ENCODE data around the gene FETUB. TPM values are rescaled to one million over a fixed set of nuclear protein-coding genes. Genes with fewer than 3 reads are reported as not detected.

The FETUB gene
- polyA plus RNA-seq, 1 donor (not counting 4 experiments of a cell fraction or from before 2014, with no cell fraction given) = 0.25 TPM

- DNase-seq (ENCODE audit: low read depth, low spot score) (peak; percentile 50), FAIRE-seq (peak; percentile 96)
- Histone ChIP-seq H3K9me3 (ENCODE audit: control insufficient read depth, low read depth, low read length) (no peaks in the 10 kb centered on the region), H4K20me1 (ENCODE audit: control insufficient read depth, extremely low read depth, insufficient read depth, low read length) (no peaks in the 10 kb centered on the region), H3K9me1 (ENCODE audit: control insufficient read depth, extremely low read depth, insufficient read depth, low read length) (no peaks in the 10 kb centered on the region), H3K9ac (ENCODE audit: control insufficient read depth, extremely low read depth, insufficient read depth, low read length) (no peak overlapping the region), H3K27me3 (ENCODE audit: control insufficient read depth, extremely low read depth, insufficient read depth, low read length) (no peaks in the 10 kb centered on the region), H3K36me3 (ENCODE audit: control insufficient read depth in 2 of 2, extremely low read depth in 1 of 2, insufficient read depth in 2 of 2, low read length in 2 of 2) (no peaks in the 10 kb centered on the region), H3K4me2 (ENCODE audit: control insufficient read depth, extremely low read depth, insufficient read depth, low read depth, low read length) (peak overlapping the region; percentile 19), H3K4me1 (ENCODE audit: control insufficient read depth, extremely low read depth, insufficient read depth, low read length) (peaks cover 21% of the 10 kb centered on the region), H3K27ac (ENCODE audit: control insufficient read depth, insufficient read depth, low read length) (peak overlapping the region; percentile 29), H3K4me3 (ENCODE audit: control insufficient read depth in 2 of 3, extremely low read depth in 1 of 3, insufficient read depth in 2 of 3, low read depth in 1 of 3, low read length in 3 of 3) (no peak overlapping the region), H3K79me2 (ENCODE audit: control insufficient read depth, insufficient read depth, low read length) (no peaks in the 10 kb centered on the region), H2AFZ (ENCODE audit: control insufficient read depth, low read length) (no peak overlapping the region)
- TF ChIP-seq EZH2 (IDR thresholded peaks at IDR 0.05; ENCODE audit: low read length) = no peak
- TF ChIP-seq CTCF (optimal IDR thresholded peaks at IDR 0.05 in 1 of 3, IDR thresholded peaks at IDR 0.05 in 1 of 3, conservative IDR thresholded peaks at IDR 0.05 in 1 of 3; ENCODE audit: extremely low read depth in 1 of 3, insufficient read depth in 2 of 3, low read length in 3 of 3) = no peak
- dilution Hi-C loops (cut with MboI; ENCODE audit: extremely low pct_ligation_motif_present, low sequenced_read_pairs) = no loop called here
Measured at GRCh38 chr3:186669378-186670084, 29.3 kb downstream of the FETUB start.

GRCh38 chr3:186670155-186670554 is 30.0 kb downstream of the FETUB start:
- Histone ChIP-seq H4K20me1 (ENCODE audit: control insufficient read depth, extremely low read depth, insufficient read depth, low read length) (no peaks in the 10 kb centered on the region), H3K27me3 (ENCODE audit: control insufficient read depth, extremely low read depth, insufficient read depth, low read length) (no peaks in the 10 kb centered on the region), H3K9ac (ENCODE audit: control insufficient read depth, extremely low read depth, insufficient read depth, low read length) (no peak overlapping the region), H3K27ac (ENCODE audit: control insufficient read depth, insufficient read depth, low read length) (peak overlapping the region; percentile 29), H3K9me1 (ENCODE audit: control insufficient read depth, extremely low read depth, insufficient read depth, low read length) (no peaks in the 10 kb centered on the region), H3K4me3 (ENCODE audit: control insufficient read depth in 2 of 3, extremely low read depth in 1 of 3, insufficient read depth in 2 of 3, low read depth in 1 of 3, low read length in 3 of 3) (no peak overlapping the region), H2AFZ (ENCODE audit: control insufficient read depth, low read length) (no peak overlapping the region), H3K4me1 (ENCODE audit: control insufficient read depth, extremely low read depth, insufficient read depth, low read length) (peaks cover 21% of the 10 kb centered on the region), H3K36me3 (ENCODE audit: control insufficient read depth in 2 of 2, extremely low read depth in 1 of 2, insufficient read depth in 2 of 2, low read length in 2 of 2) (no peaks in the 10 kb centered on the region), H3K9me3 (ENCODE audit: control insufficient read depth, low read depth, low read length) (no peaks in the 10 kb centered on the region), H3K79me2 (ENCODE audit: control insufficient read depth, insufficient read depth, low read length) (no peaks in the 10 kb centered on the region), H3K4me2 (ENCODE audit: control insufficient read depth, extremely low read depth, insufficient read depth, low read depth, low read length) (peak overlapping the region; percentile 19)
- DNase-seq (ENCODE audit: low read depth, low spot score) (no peak), FAIRE-seq (no peak)
- TF ChIP-seq EZH2 (IDR thresholded peaks at IDR 0.05; ENCODE audit: low read length) = no peak
- no peak for TF ChIP-seq CTCF (optimal IDR thresholded peaks at IDR 0.05 in 1 of 3, IDR thresholded peaks at IDR 0.05 in 1 of 3, conservative IDR thresholded peaks at IDR 0.05 in 1 of 3; ENCODE audit: extremely low read depth in 1 of 3, insufficient read depth in 2 of 3, low read length in 3 of 3)
- dilution Hi-C loops (cut with MboI; ENCODE audit: extremely low pct_ligation_motif_present, low sequenced_read_pairs) = no loop called here

All from keratinocyte (primary cell).